ENCODE measurements around the gene YKT6.

The YKT6 gene

GRCh38 chr7:44218418-44219201 is 17.8 kb downstream of the YKT6 start:
- Histone ChIP-seq H3K9me3 (ENCODE audit: control insufficient read depth, insufficient read depth, low read depth, low read length) (no peaks in the 10 kb centered on the region), H3K27ac (ENCODE audit: extremely low read depth, low read depth, low read length) (no peak overlapping the region), H3K36me3 (ENCODE audit: control insufficient read depth in 2 of 2, insufficient read depth in 1 of 2, low read length in 2 of 2) (no peaks in the 10 kb centered on the region), H3K4me1 (ENCODE audit: control insufficient read depth, insufficient read depth, low read length) (no peaks in the 10 kb centered on the region; the same call in 1 of the 2 replicates), H3K4me3 (ENCODE audit: low read depth, low read length) (no peak overlapping the region)
- CTCF ChIA-PET = no interaction called here
- no peak for TF ChIP-seq ZNF473 (tag by site-specific recombination; IDR thresholded peaks at IDR 0.05)
- TF ChIP-seq KLF1 (tag by site-specific recombination; IDR thresholded peaks at IDR 0.05) = no peak
- TF ChIP-seq ZNF398 (tag by site-specific recombination; IDR thresholded peaks at IDR 0.05) = no peak
- TF ChIP-seq ZNF701 (tag by site-specific recombination; IDR thresholded peaks at IDR 0.05) = no peak
- no peak for TF ChIP-seq GLI2 (tag by site-specific recombination; IDR thresholded peaks at IDR 0.05; ENCODE audit: borderline replicate concordance, low read depth)
- no peak for TF ChIP-seq ZEB2 (tag by site-specific recombination; IDR thresholded peaks at IDR 0.05)
- no peak for TF ChIP-seq ZNF16 (tag by site-specific recombination; IDR thresholded peaks at IDR 0.05; ENCODE audit: low read depth)
- no peak for TF ChIP-seq ZNF677 (tag by site-specific recombination; IDR thresholded peaks at IDR 0.05)
- no peak for TF ChIP-seq ZNF792 (tag by site-specific recombination; IDR thresholded peaks at IDR 0.05)
- TF ChIP-seq GLIS2 (tag by site-specific recombination; IDR thresholded peaks at IDR 0.05) = no peak
- no peak for TF ChIP-seq ZNF132 (tag by site-specific recombination; IDR thresholded peaks at IDR 0.05; ENCODE audit: borderline replicate concordance)
- no peak for TF ChIP-seq ZNF18 (tag by site-specific recombination; IDR thresholded peaks at IDR 0.05)
- no peak for TF ChIP-seq ZNF2 (tag by site-specific recombination; IDR thresholded peaks at IDR 0.05)
- POLR2A ChIA-PET = interaction anchor here (0.6 to 0.7 kb wide), 3 partner anchors 77 to 363 kb away, joined by 3 to 4 read pairs (median 3); no protein-coding TSS in a partner anchor

- Histone ChIP-seq H3K4me3 (ENCODE audit: low read depth, low read length) (no peak overlapping the region), H3K27ac (ENCODE audit: extremely low read depth, low read depth, low read length) (no peak overlapping the region), H3K9me3 (ENCODE audit: control insufficient read depth, insufficient read depth, low read depth, low read length) (no peaks in the 10 kb centered on the region), H3K36me3 (ENCODE audit: control insufficient read depth in 2 of 2, insufficient read depth in 1 of 2, low read length in 2 of 2) (no peaks in the 10 kb centered on the region), H3K4me1 (ENCODE audit: control insufficient read depth, insufficient read depth, low read length) (no peaks in the 10 kb centered on the region; the same call in 1 of the 2 replicates)
- ChIA-PET CTCF (no interaction called here), POLR2A (interaction anchor here (0.6 to 0.7 kb wide), 3 partner anchors 77 to 362 kb away, joined by 3 to 4 read pairs (median 3); no protein-coding TSS in a partner anchor)
- TF ChIP-seq ZNF514 (tag by site-specific recombination; IDR thresholded peaks at IDR 0.05) = no peak
- TF ChIP-seq ZNF362 (tag by site-specific recombination; IDR thresholded peaks at IDR 0.05) = 0 out of 2 replicates have a peak, but pooled peaks have one; percentile 1
- TF ChIP-seq SP2 (tag by site-specific recombination; IDR thresholded peaks at IDR 0.05) = no peak
- TF ChIP-seq ZFP37 (tag by site-specific recombination; IDR thresholded peaks at IDR 0.05) = no peak
- TF ChIP-seq WT1 (tag by site-specific recombination; IDR thresholded peaks at IDR 0.05) = no peak
- TF ChIP-seq MZF1 (tag by site-specific recombination; IDR thresholded peaks at IDR 0.05; ENCODE audit: borderline replicate concordance) = no peak
- no peak for TF ChIP-seq ZBTB1 (tag by site-specific recombination; IDR thresholded peaks at IDR 0.05)
- no peak for TF ChIP-seq ZNF23 (tag by site-specific recombination; IDR thresholded peaks at IDR 0.05; ENCODE audit: borderline replicate concordance)
Observed at GRCh38 chr7:44219371-44220045, 18.7 kb downstream of the YKT6 start.

All from HEK293 (cell line).